H1 (cell line): ENCODE results near the gene MGMT. TPM values are rescaled to one million over a fixed set of nuclear protein-coding genes. Genes with fewer than 3 reads are reported as not detected.
A peak's percentile ranks its signal among the peaks of the same experiment; 100 is the strongest.

Experiments used
- CTCF ChIA-PET: fragments of 300-600 bp; sonication (Branson Sonifier 250); formaldehyde crosslinking; loops from one replicate; lab custom pipeline; 2021; ENCODE audit not compliant: partially characterized antibody; lab: Charles Lee
- POLR2A ChIA-PET: fragments of 300-600 bp; sonication (Branson Sonifier 250); formaldehyde crosslinking; loops from one replicate; lab custom pipeline; 2021; ENCODE audit warnings: inconsistent platforms; ENCODE audit not compliant: partially characterized antibody; lab: Charles Lee
- DNase-seq, 2 experiments: peaks; one replicate each; pipeline versions ENCODE4 v3.0.0 to v3.0.0-alpha.2; 2010 to 2022; ENCODE audit warnings: low spot score in 2 of 2, low read depth in 1 of 2, mixed read lengths in 1 of 2
- FAIRE-seq: peaks from 2 replicates; lab custom pipeline; 2011; peaks lifted over from hg19 to GRCh38; lab: Jason Lieb, UNC
- H2AFZ ChIP-seq: 2 replicates; pipeline ENCODE4 v1.8.1; 2012; ENCODE audit warnings: low read length, inconsistent platforms
- H2AK5ac ChIP-seq: 2 replicates; pipeline ENCODE4 v1.6.1; 2013; ENCODE audit warnings: low read depth, low read length
- H2BK120ac ChIP-seq: replicated peaks from 2 replicates; pipeline ENCODE3; 2013; ENCODE audit warnings: low read depth, low read length, inconsistent platforms
- H2BK12ac ChIP-seq: 2 replicates; pipeline ENCODE4 v1.6.1; 2013; ENCODE audit warnings: low read depth, low read length
- H2BK15ac ChIP-seq: 2 replicates; pipeline ENCODE4 v1.6.1; 2013; ENCODE audit warnings: low read length
- H2BK20ac ChIP-seq: 2 replicates; pipeline ENCODE4 v1.6.1; 2013; ENCODE audit warnings: low read length
- H2BK5ac ChIP-seq: 2 replicates; pipeline ENCODE4 v1.6.1; 2013; ENCODE audit warnings: low read depth, low read length
- H3K14ac ChIP-seq: 2 replicates; pipeline ENCODE4 v1.6.1; 2013; ENCODE audit warnings: inconsistent platforms; ENCODE audit not compliant: insufficient read length
- H3K18ac ChIP-seq: 2 replicates; pipeline ENCODE4 v1.6.1; 2013; ENCODE audit warnings: low read length; ENCODE audit errors: extremely low read depth
- H3K23ac ChIP-seq: 2 replicates; pipeline ENCODE4 v1.6.1; 2013; ENCODE audit warnings: inconsistent platforms; ENCODE audit not compliant: insufficient read length
- H3K23me2 ChIP-seq: 2 replicates; pipeline ENCODE4 v1.6.1; 2013; ENCODE audit warnings: low read depth, low read length
- H3K27ac ChIP-seq: 2 replicates; pipeline ENCODE4 v1.6.1; 2011; ENCODE audit warnings: low read depth, low read length, inconsistent platforms
- H3K27me3 ChIP-seq, 4 experiments: replicated peaks in 1 of 4; 1 replicate in 1 of 4; 2 replicates in 3 of 4; pipeline versions ENCODE4 v1.6.1 to v1.8.1; 2011 to 2013; ENCODE audit warnings: low read length in 3 of 4, mild to moderate bottlenecking in 3 of 4, inconsistent platforms in 2 of 4, mixed read lengths in 2 of 4, moderate library complexity in 1 of 4; ENCODE audit not compliant: control insufficient read depth in 3 of 4, insufficient read depth in 3 of 4; ENCODE audit errors: extremely low read depth in 1 of 4
- H3K36me3 ChIP-seq, 4 experiments: 2 replicates each; pipeline versions ENCODE4 v1.6.1 to v1.8.1; 2011 to 2013; ENCODE audit warnings: mild to moderate bottlenecking in 4 of 4, low read length in 3 of 4, moderate library complexity in 2 of 4, control low read depth in 1 of 4, inconsistent platforms in 1 of 4; ENCODE audit not compliant: insufficient read depth in 4 of 4, control insufficient read depth in 2 of 4
- H3K4ac ChIP-seq: replicated peaks from 2 replicates; pipeline ENCODE3; 2013; ENCODE audit warnings: low read length, low read depth, mixed read lengths, inconsistent platforms; ENCODE audit not compliant: insufficient read length
- H3K4me1 ChIP-seq, 4 experiments: replicated peaks in 1 of 4; 1 replicate in 1 of 4; 2 replicates in 3 of 4; pipeline versions ENCODE4 v1.6.1 to v1.8.1; 2011 to 2013; ENCODE audit warnings: low read length in 3 of 4, inconsistent platforms in 2 of 4, mixed read lengths in 1 of 4; ENCODE audit not compliant: insufficient read depth in 4 of 4, control insufficient read depth in 3 of 4
- H3K4me2 ChIP-seq, 2 experiments: 2 replicates each; pipeline versions ENCODE4 v1.6.1 to v1.8.1; 2011 to 2013; ENCODE audit warnings: low read depth in 2 of 2, low read length in 2 of 2, control low read depth in 1 of 2, inconsistent platforms in 1 of 2, mild to moderate bottlenecking in 1 of 2; ENCODE audit not compliant: insufficient read depth in 1 of 2
- H3K4me3 ChIP-seq, 4 experiments: fragments of 200-600, 300-600 bp in 1 of 4; sonication (generic), shearing (Covaris generic), sonication (Bioruptor Twin) in 1 of 4; 2 replicates each; pipeline versions ENCODE4 v1.5.1 to v1.8.1; 2011 to 2016; ENCODE audit warnings: low read length in 4 of 4, low read depth in 3 of 4, control low read depth in 2 of 4, inconsistent platforms in 2 of 4, mild to moderate bottlenecking in 2 of 4, mixed read lengths in 1 of 4, moderate library complexity in 1 of 4; ENCODE audit not compliant: insufficient read depth in 2 of 4; ENCODE audit errors: extremely low read depth in 1 of 4
- H3K56ac ChIP-seq: replicated peaks from 2 replicates; pipeline ENCODE3; 2013; ENCODE audit warnings: low read depth, mild to moderate bottlenecking, mixed read lengths, low read length, inconsistent platforms; ENCODE audit not compliant: insufficient read length
- H3K79me1 ChIP-seq: 2 replicates; pipeline ENCODE4 v1.6.1; 2013; ENCODE audit warnings: low read depth, low read length, control low read depth
- H3K79me2 ChIP-seq, 2 experiments: 2 replicates each; pipeline versions ENCODE4 v1.6.1 to v1.8.1; 2012 to 2013; ENCODE audit warnings: low read length in 2 of 2, mild to moderate bottlenecking in 2 of 2, inconsistent platforms in 1 of 2; ENCODE audit not compliant: insufficient read depth in 2 of 2, control insufficient read depth in 1 of 2
- H3K9ac ChIP-seq, 4 experiments: replicated peaks in 1 of 4; 1 replicate in 1 of 4; 2 replicates in 3 of 4; pipeline versions ENCODE4 v1.6.1 to v1.8.1; 2011 to 2013; ENCODE audit warnings: low read depth in 3 of 4, low read length in 3 of 4, control low read depth in 2 of 4, mild to moderate bottlenecking in 2 of 4, moderate library complexity in 2 of 4, inconsistent platforms in 1 of 4; ENCODE audit errors: extremely low read depth in 1 of 4
- H3K9me3 ChIP-seq, 2 experiments: 2 replicates each; pipeline versions ENCODE4 v1.6.1 to v1.8.1; 2012 to 2013; ENCODE audit warnings: mild to moderate bottlenecking in 2 of 2, moderate library complexity in 2 of 2, control low read depth in 1 of 2, inconsistent platforms in 1 of 2, low read depth in 1 of 2, low read length in 1 of 2, mixed read lengths in 1 of 2; ENCODE audit not compliant: insufficient read depth in 2 of 2
- H4K20me1 ChIP-seq, 2 experiments: replicated peaks in 1 of 2; 2 replicates each; pipeline versions ENCODE3 to v1.8.1; 2011 to 2013; ENCODE audit warnings: inconsistent platforms in 2 of 2, low read length in 2 of 2, mild to moderate bottlenecking in 1 of 2; ENCODE audit not compliant: insufficient read depth in 2 of 2, control insufficient read depth in 1 of 2
- H4K5ac ChIP-seq: 2 replicates; pipeline ENCODE4 v1.6.1; 2013; ENCODE audit warnings: low read length, low read depth, mixed read lengths, inconsistent platforms; ENCODE audit not compliant: insufficient read length
- H4K8ac ChIP-seq: 2 replicates; pipeline ENCODE4 v1.8.0; 2013; ENCODE audit warnings: mild to moderate bottlenecking, moderate library complexity, low read length, inconsistent platforms; ENCODE audit not compliant: insufficient read depth; ENCODE audit errors: extremely low read depth
- H4K91ac ChIP-seq: replicated peaks from 2 replicates; pipeline ENCODE3; 2013; ENCODE audit warnings: low read length, mixed read lengths, inconsistent platforms; ENCODE audit not compliant: insufficient read length
- BACH1 ChIP-seq: IDR thresholded peaks from 2 replicates; pipeline ENCODE4 v1.6.1; 2012; ENCODE audit warnings: low read length, improper control_type of control experiment
- BRCA1 ChIP-seq: IDR thresholded peaks from 2 replicates; pipeline ENCODE4 v1.6.1; 2012; ENCODE audit warnings: low read depth, low read length, improper control_type of control experiment
- CREB1 ChIP-seq: IDR thresholded peaks from 2 replicates; pipeline ENCODE4 v1.6.1; 2012; ENCODE audit warnings: inconsistent platforms
- GABPA ChIP-seq: IDR thresholded peaks from 2 replicates; pipeline ENCODE4 v1.6.1; 2011; ENCODE audit warnings: mild to moderate bottlenecking, low read length, moderate library complexity, borderline replicate concordance; ENCODE audit not compliant: insufficient read depth
- SP4 ChIP-seq: IDR thresholded peaks from 2 replicates; pipeline ENCODE4 v1.6.1; 2012; ENCODE audit warnings: low read length, inconsistent platforms
- whole genome bisulfite sequencing, 2 experiments: shearing (Covaris generic) in 1 of 2; methylation state at CpG; one replicate each; pipeline versions ENCODE4 v1.1.6 to v1.1.7; 2013 to 2015; ENCODE audit warnings: low lambda C conversion rate in 2 of 2, mixed read lengths in 2 of 2, inconsistent platforms in 1 of 2, low coverage in 1 of 2, missing lambda C conversion rate in 1 of 2; ENCODE audit not compliant: insufficient replicate concordance in 2 of 2, insufficient coverage in 1 of 2, insufficient read length in 1 of 2; ENCODE audit errors: extremely low coverage in 1 of 2, missing lambda C conversion rate in 1 of 2; 5-methylcytosine and 5-hydroxymethylcytosine counted together
- polyA plus RNA-seq, 7 experiments: library from polyadenylated mRNA; depleted of rRNA in 3 of 7; stranded (reverse) in 5 of 7; unstranded in 2 of 7; fragments of >200 nt in 5 of 7; fragments of 200-250 nt in 2 of 7; gene quantifications; 1 replicate in 5 of 7; 2 replicates in 1 of 7; 4 replicates in 1 of 7; pipeline versions ENCODE4 v1.2.1 to v1.2.3, GENCODE V29; 2011 to 2013; ENCODE audit warnings: missing spikeins in 2 of 7, mixed read lengths in 2 of 7
- total RNA-seq: library from RNA; stranded (reverse); fragmentation: NEBNext Ultra II Directional; extraction: Animal tissue kit (Norgen Biotek cat#: 25700); gene quantifications from 2 replicates; pipeline ENCODE4 v1.2.1, GENCODE V29; 2021

MGMT gene
- total and polyA plus RNA-seq, 2 of the 8 experiments (the other 6 are each of a cell fraction or from before 2014, with no cell fraction given), result 9.9 to 10.7 TPM

GRCh38 chr10:129523031-129523722 is 56.1 kb downstream of the MGMT start:
- H3K14ac ChIP-seq, result no peak overlapping the region
- no peaks in the 10 kb centered on the region for H3K23me2 ChIP-seq
- no peak overlapping the region for H2BK120ac ChIP-seq
- H3K4me1 ChIP-seq, result peaks cover 0 to 12% (median 10%) of the 10 kb centered on the region in 4 experiments; a peak in 6 of 7 replicates
- H3K36me3 ChIP-seq, result no peaks in the 10 kb centered on the region
- no peak overlapping the region for H2BK5ac ChIP-seq
- H4K8ac ChIP-seq, result no peak overlapping the region; the same call in 1 of the 2 replicates
- ChIA-PET POLR2A (interaction anchor here (0.6 kb wide), 1 partner anchor 73 kb away, joined by 3 read pairs; no protein-coding TSS in a partner anchor), CTCF (interaction anchor here (1.2 kb wide), 1 partner anchor 136 kb away, joined by 4 read pairs; no protein-coding TSS in a partner anchor)
- no peak overlapping the region for H3K4ac ChIP-seq
- 0 out of 4 replicates have a peak, but pooled peaks cover 0 to 3% of the 10 kb centered on the region in 2 experiments for H3K9me3 ChIP-seq
- H3K9ac ChIP-seq, result no peak overlapping the region
- H3K79me2 ChIP-seq, result no peaks in the 10 kb centered on the region; a peak in 1 of 4 replicates
- no peak for FAIRE-seq
- H3K27me3 ChIP-seq, result no peaks in the 10 kb centered on the region
- no peak overlapping the region for H3K4me2 ChIP-seq
- no peak overlapping the region for H3K27ac ChIP-seq
- 91% methylated on average over 27 of the region's 27 CpGs; no CpG with 5 or more reads in 1 of the 2 experiments for WGBS, 2 experiments
- H3K79me1 ChIP-seq, result no peaks in the 10 kb centered on the region; the same call in 1 of the 2 replicates
- no peak overlapping the region for H3K18ac ChIP-seq
- H4K91ac ChIP-seq, result no peak overlapping the region
- H2BK12ac ChIP-seq, result 0 out of 2 replicates have a peak overlapping the region, but pooled peaks have one; percentile 80
- no peak overlapping the region for H4K5ac ChIP-seq
- no peak overlapping the region for H2AFZ ChIP-seq
- no peak overlapping the region for H3K23ac ChIP-seq
- DNase-seq, result no peak
- no peak overlapping the region for H3K56ac ChIP-seq
- H3K4me3 ChIP-seq, result no peak overlapping the region
- H2BK20ac ChIP-seq, result no peak overlapping the region
- no peak overlapping the region for H2BK15ac ChIP-seq
- TF ChIP-seq GABPA (no peak), BACH1 (no peak), SP4 (no peak), BRCA1 (no peak), CREB1 (no peak)
- no peak overlapping the region for H2AK5ac ChIP-seq
- no peaks in the 10 kb centered on the region for H4K20me1 ChIP-seq
